Measurements from ENCODE around the gene GSKIP.
A peak's percentile ranks its signal among the peaks of the same experiment; 100 is the strongest.

The GSKIP gene

DNA sequence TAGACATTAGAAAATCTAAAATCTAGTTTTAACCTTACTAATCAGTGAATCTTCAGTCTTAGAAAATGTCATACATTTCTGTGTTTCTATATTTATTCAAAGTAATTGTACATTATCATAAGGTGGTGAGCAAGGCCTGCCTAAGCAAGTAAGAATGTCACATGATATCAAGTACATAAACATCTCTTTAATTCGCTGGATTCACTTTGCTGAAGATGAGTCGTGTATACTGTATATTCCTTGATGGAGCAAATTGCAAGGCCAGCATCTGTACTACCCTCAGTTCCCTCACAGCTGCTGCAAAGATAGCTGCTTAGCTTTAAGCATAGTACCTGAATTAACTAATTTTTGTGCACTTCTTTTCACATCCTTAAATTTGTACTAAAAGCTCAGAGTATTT, 20.1 kb downstream of the GSKIP start:
- DNase-seq, result no peak

DNA sequence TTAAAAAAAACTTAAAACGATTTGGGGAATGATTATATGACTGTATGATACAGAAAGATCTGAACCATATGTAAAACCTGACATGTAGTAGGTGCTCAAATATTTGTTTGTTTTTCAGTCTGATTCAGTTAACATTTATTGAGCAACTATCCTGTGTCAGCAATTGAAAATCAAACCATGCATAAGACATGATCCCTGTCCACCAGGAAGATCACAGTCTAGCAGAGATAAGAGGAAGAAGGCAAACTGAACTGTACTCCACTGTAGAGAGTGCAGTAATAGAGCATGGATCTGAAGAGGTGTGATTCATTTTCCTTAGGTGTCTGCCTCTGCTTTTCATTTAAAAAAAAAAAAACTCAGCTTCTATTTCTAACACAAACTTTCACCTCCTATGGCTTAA, 20.7 kb downstream of the GSKIP start:
- DNase-seq, result no peak

DNA sequence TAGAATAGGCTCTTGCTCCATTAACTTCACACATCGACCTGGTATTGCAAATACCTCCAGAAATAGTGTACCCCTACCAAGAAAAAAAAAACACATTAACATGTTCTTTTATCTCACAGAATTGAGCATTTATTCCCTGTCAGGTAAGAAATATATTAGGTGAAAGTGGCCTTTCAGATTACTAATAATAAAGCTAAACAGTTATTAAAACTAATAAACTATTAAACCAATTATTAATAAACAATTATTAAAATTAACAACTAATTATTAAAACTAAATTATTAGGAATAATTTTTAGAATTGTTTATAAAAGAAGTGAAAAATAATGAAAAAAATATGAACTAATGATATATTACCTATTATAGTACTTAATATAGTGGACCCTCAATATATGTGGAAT, 21.4 kb downstream of the GSKIP start:
- no peak for DNase-seq

DNA sequence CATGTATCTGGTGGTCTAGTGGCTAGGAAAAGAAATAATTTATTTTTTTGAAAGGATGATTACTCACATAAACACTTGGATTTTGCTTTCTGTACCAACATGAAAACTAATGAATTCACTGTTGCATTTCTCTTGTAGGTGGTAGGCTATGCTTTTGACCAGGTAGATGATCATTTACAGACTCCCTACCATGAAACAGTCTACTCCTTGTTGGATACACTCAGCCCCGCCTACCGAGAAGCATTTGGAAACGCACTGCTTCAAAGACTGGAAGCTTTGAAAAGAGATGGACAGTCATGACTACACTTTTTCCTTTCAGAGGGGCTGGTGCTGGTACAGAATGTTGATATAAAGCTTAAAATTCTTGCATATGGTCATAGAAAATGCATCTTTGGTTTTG, 22.1 kb downstream of the GSKIP start:
- no peak for DNase-seq

DNA sequence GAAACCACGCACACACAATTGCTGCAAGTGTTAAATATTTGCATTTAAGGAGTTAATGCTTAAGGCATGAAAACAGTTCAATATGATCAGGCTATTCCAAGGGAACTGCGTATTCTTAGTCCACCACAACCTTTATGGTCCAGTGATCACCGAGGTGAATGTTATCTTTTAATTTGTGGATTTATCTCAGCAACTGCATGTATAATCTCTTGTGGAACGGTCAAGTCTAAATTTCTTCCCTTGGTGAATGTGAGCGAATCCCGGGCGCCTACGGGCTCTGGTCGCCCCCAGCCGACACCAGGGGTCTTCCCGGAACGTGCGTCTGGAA, 27.6 kb downstream of the GSKIP start:
- no peak for DNase-seq

DNA sequence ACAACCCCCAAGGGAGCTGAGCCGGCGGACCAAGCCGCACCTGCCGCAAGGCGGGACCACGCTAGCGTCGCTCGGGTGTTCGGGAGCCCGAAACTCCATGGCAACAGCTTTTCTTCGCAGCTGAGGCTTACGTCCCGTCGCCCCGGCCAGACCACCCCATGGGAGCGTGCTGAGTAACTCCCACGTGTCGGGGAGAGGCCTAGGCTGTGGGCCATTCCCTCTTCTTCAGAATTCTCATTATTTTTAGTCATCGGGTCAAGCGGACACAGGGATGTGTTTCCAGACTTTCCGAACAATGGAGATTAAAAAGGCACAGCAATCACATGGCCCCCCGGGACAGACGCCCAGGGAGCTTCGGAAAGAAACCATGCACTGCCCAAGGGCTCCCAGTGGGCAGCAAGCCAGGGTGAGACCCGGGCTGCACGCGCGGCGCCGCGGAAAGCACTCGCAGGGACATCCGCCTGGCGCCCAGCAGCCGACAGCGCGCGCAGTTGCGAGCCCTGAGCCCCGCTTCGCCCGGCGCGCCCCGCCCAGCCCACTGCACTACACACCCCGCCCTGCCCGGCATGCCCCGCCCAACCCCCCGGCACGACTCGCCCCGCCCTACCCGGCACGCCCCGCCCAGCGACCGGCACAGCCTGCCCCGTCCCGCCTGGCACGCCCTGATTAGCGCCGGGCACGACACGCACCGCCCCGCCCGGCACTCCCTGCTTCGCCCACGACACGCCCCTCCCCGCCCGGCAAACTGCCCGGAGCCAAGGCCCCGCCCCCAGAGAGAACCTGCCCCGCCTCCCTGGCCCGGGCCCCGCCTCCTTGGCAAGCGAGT, 28.2 kb downstream of the GSKIP start:
- DNase-seq, result peak; percentile 100

DNA sequence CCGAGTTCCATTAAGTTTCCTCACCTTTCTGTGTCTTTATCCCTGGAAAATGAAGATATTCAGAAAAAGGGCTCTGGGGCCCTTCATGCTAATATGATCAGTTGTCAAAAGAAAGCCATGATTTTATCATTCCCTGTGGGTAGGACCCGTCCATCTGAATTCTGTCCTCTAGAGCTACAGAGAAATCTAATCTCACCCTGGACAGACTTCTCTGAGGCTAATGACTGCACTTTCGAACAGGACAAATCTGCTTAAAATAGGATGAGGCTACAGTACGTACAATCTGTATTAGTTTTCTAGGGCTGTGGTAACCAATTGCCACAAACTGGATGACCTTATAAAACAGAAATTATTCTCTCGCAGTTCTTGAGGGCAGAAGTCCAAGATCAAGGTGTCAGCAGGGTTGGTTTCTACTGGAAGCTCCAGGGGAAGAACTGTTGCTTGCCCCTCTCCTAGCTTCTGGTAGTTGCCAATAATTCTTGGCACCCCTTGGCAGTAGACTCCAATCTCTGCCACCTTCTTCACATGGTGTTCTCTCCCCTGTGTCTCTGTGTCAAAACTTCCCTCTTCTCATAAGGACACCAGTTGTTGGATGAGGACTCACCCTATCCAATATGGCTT, 29.9 kb downstream of the GSKIP start:
- DNase-seq, result no peak

DNA sequence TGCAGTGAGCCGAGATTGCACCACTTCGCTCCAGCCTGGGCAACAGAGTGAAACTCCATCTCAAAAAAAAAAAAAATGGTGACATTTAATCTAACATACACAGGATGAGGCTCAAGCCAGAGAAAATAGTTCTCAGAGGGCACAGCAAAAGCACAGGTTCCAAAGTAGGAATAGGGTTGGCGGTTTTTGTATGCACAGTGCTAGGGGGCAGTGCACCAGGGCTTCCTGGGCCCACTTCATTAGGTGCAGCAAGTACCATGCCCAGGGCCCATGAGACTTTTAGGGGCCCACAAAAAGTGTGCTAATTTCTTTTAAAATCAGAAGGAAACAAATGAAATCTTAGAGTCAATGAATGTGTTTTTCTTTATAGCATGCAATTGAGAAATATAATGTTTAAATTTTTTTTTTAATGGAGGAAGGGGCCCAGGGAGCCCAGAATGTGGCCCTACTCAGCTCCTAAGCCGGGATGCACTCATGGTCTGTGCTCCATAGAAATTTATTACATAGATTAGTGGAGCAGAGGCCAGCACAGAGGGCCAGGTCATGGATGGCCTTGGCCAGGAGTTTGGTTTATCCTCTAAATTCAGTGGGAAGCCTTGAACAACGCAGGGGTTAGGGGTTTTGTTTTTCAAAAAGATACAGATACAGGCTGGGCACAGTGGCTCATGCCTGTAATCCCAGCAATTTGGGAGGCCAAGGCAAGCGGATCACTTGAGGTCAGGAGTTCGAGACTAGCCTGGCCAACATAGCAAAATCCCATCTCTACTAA, 30.9 kb downstream of the GSKIP start:
- DNase-seq, result no peak

DNA sequence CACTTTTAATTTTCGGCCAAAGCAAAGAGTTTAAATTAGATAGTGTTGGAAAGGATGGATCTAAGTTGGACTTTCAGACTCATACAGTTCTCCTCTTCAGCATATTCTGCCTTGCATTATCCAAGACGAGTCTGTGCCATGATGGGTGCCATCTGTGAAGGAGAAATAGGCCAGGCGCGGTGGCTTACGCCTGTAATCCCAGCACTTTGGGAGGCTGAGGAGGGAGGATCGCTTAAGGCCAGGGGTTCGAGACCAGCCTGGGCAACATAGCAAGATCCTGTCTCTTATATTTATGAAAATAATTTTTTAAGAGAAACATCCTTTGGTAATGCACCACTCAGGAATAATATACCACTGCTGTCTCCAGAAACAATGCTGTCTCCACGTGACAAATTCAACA, 35.1 kb downstream of the GSKIP start:
- no peak for DNase-seq

DNA sequence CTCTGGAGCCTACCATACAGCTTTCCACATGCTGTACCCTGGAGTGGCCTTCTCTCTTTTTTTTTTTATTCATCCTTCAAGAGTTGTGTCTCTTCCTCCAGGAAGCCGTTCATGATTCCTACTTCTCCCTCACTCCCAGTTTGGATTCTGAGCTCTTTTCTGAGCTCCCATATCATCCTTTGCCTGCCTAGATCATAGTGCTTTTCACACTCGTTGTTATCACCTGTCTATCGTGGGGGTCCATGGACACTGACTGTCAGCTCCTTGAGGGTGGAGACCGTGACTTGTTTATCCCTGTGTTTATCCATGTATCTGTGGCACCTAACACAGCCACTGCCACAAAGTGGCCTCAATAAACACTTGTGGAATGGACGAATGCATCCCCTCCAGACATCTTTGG, 35.6 kb downstream of the GSKIP start:
- DNase-seq, result no peak

DNA sequence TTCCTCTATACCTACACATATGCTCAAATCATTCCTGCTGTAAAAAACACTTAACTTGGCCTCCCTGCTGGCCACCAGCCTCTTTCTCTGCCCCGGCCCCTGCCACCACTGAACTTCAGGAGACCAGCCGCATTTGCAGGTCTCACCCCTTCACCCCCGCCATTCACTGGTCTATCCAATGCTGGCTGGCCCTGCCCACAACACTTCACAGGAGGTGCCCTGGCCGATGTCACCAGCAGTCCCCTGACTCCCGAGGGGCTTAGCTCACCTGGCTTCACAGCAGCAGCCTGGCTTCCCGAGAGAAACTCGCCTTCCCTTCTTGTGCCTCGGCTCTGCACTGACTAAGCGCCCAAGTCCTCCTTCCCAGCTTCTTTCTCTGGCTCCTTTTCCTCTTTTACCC, 36.1 kb downstream of the GSKIP start:
- DNase-seq, result no peak

DNA sequence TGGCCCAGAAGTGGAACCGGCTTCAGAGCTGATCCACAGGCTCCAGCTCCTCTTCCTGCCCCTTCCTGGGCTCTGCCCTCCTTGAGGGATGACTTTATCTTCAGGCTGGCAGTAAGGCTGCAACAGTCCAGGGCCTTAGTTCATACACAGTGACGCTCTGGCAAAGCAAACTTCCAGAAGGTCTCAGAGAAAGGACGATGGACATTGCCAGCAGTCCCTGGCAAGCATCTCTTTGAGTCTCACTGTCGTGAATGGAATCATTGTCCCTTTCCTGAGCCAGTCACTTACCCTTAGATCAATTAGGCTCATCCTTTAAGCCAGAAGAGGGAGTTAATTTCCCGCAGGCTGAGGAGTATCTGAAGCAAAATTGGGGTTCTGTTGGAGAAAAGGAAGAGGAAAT, 37.2 kb downstream of the GSKIP start:
- DNase-seq, result no peak

DNA sequence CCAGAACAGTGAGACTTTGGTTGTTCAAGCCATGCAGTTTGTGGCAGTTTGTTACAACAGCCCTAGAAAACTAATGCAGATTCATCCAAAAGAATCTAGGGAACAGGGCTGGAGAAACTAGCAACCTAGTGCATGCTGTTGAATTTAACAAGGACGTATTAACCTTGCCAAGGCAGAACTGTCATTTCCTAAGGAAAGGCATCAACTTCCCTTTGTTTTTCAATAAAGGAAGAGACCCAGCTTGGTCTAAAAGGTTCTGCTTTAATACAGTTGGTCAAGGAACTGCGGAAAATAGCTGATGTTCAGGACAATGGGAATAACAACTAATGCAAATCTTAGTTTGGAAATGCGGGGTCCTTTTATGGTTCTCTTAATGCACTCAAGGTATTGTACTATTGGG, 40.1 kb downstream of the GSKIP start:
- DNase-seq, result no peak

DNA sequence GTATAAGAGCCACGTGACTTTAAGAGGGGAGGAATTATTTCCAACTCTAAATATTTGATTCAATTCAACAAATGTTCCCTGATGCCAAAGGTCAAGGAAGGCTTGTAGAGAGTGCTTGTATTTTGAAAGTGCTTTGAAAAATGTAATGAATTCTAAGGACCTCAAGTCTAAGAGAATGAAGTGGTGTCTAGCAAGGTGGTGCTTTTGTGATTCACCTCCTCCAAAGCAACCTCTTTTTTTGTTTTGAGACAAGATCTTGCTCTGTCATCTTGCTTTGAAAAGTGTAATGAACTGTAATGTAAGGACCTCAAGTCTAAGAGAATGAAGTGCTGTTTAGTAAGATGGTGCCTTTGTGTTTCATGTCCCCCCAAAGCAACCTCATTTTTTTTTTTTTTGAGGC, 42.4 kb downstream of the GSKIP start:
- no peak for DNase-seq

DNA sequence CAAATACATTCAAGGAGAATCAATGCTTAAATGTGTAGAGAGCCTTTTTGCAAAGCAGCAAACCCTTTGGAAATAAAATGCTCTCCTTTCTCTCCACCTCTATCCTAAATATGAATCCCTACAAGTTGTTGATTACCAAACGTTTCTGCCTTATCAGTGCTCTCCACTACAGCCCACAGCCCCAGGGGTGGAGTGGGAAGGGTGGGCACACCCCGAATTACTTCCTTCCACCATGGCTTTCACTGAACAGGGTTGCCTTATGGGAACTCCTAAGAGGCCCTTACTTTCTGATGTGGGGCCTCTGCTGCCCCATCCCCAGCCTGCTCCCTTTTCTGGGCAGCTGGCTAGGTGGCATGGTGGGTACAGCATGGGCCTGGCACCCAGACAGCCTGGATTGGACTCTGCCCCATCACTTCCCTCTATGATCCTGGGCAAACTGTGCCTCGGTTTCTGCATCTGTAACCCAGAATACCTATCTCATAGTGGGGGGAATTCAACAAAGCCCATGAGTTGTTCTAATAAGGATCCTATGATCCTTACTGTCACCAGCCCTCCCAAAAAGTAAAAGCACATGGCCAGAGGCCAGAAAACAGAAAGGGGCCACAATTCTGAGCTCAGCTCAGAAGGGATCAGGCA, 44.7 kb downstream of the GSKIP start:
- DNase-seq, result no peak

DNA sequence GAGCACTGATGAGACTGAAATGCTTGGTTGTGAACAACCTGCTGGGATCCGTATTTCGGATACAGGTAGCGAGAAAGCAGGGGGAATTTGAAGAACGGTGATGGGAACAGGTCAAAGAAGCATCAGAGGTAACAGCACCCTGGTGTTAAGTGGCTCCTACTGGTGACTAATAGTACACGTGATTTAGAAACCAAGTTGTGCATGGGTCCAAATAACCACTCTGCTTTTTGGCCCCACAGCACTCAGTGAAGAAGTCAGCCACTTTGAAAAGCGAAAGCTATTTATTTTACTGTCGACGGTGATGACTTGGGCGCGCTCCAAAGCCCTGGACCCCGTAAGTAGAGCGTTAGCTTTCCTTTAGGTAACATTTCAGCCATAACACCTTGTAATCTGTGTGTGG, 45.3 kb downstream of the GSKIP start:
- no peak for DNase-seq

DNA sequence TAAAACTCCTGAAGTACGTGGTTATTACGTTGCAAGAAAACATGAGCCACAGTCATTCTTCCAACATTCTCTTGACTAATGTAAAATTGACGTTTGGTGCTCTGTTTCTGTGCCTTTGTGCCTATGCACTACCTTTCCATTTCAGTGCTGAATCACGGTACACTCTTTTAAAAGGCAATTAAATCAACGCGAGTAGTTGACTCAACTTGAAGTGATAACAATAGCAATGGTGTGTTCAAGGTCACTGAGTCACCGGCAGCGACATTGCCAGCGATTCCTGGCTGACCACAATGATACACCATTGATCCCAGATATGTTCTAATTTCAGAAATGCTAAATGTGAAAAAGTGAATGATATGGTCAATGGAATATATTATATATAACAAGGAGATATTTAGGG, 46.4 kb downstream of the GSKIP start:
- no peak for DNase-seq

DNA sequence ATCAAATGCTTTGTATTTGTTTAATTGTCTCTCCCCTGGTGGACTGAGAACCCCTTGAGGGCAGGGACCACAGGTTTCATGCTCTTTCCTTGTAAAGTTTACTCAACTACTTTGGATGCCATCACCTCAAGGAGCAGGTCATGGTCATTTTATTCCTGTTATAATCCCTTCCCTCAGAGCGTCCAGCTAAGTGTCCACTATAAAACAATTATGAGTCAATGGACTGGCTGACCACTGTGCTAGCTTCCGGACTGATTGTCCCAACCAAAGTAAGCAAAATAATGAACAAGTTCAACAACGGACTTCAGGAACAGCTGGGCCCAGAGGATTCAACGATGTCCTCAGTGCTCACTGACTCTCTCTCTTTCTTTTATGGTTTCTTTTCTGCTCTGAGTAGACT, 46.8 kb downstream of the GSKIP start:
- DNase-seq, result no peak

DNA sequence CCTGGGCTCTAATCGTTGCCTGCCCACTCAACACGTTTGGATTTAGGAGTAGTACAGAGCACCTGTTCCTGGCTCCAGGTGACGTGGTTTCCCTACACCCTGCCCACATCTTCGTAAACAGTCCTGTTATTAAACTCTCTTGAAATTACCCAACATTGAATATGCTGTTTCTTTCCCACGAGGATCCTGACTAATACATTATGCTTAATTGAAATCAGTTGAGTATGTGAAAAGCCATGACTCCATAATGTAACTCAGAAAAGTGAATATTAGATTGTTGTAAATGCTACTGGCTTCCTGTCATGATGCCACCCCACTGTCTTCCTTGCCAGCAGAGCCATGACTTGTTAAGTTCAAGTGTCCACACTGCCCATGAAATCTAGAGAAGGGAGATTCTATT, 50.2 kb downstream of the GSKIP start:
- no peak for DNase-seq

DNA sequence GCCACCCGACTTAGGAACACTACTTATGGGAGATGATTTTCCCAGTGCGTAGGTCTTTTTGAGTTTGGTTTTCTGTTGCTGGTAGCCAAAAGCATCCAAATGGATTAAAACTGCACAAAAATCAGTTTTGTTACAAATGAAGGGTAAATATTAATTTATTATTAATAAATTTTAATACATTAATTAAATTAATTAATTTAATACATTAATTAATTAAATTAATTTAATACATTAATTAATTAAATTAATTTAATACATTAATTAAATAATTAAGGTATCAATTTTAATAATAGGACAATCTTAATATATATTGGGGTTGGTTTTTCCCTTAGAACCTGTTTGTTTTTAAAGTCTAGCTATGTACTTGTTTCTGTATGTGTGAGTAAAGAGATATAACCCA, 52.2 kb downstream of the GSKIP start:
- no peak for DNase-seq

DNA sequence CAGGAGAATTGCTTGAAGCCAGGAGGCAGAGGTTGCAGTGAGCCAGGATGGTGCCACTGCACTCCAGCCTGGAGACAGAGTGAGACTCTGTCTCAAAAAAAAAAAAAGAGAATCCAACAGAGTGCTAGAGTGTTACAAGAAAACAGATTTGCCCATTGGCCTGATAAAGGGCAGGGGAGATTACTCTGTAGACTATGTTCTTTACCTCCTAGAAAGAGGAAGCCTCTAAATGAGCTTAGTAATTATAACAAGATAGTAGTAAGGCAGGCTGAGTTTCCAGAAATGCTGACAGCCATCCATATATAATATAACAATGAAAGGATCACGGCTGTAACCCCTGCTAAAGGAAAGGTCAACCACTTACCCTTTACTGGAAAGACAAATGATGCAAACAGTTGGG, 53.0 kb downstream of the GSKIP start:
- no peak for DNase-seq

DNA sequence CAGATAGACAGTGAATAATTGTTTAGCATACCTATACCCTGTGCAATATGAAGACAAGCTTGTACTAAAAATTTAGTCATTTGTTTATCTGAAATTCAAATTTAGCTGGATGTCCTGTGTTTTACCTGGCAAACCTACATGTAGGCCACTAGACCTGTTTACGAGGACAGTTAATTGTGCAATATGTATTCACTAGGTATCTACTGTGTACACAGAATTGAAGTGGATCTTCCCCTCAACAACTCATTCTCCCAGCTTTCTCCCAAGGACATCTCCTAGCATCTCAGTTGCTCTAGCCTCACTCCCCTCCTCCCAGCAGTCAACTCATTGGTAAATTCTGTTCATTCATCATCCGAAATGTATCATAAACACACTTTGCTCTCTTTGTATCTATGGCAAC, 53.9 kb downstream of the GSKIP start:
- DNase-seq, result no peak

DNA sequence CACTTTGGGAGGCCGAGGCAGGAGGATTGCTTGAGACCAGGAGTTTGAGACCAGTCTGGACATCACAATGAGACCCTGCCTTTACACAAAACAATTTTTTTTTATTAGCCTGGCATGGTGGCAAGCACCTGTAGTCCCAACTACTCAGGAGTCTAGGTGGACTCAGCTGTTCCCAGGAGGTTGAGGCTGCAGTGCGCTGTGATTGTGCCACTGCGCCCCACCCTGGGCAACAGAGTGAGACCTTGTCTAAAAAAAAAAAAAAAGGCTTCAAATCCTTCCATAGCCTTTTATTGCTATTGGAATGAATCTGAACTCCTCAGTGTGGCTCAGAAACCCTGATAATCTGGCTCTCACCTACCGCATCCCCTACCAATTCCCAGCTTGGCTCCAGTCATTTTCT, 54.7 kb downstream of the GSKIP start:
- no peak for DNase-seq

DNA sequence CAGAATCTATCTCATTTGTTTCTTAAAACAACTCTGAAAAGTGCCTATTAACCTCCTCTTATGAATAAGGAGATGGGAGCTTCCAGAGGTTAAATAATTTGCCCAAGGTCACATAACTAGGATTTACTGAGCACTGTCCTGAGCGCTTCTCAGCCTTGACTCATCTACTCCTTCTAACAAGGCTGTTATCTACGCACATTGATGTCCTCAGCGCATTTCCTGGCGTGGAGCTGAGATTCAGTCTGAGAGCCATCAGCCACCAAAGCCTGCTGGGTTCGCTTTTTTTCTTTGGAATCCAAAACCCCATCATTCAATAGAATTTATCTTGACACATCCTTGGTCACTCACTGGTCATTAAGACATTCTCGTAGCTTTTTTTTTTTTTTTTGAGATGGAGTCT, 57.9 kb downstream of the GSKIP start:
- no peak for DNase-seq

Measured in activated T-cell treated with anti-CD3 and anti-CD28 coated beads, Interleukin-2, amount 50 U/mL, for 1 hour (primary cell).